GM18511 (cell line): ENCODE measurements around the gene AXIN2.
"Not testable (repeated sequence)": the region's sequence is repeated elsewhere in the genome, so short reads cannot be mapped to it uniquely, and the experiment has no call there.

Source experiments
- ATAC-seq: cut with Tn5 transposase; IDR thresholded peaks from one replicate; pipeline ENCODE4 v1.9.1; 2021; ENCODE audit warnings: mild to moderate bottlenecking, moderate library complexity; ENCODE audit not compliant: unreplicated experiment

Gene AXIN2

DNA sequence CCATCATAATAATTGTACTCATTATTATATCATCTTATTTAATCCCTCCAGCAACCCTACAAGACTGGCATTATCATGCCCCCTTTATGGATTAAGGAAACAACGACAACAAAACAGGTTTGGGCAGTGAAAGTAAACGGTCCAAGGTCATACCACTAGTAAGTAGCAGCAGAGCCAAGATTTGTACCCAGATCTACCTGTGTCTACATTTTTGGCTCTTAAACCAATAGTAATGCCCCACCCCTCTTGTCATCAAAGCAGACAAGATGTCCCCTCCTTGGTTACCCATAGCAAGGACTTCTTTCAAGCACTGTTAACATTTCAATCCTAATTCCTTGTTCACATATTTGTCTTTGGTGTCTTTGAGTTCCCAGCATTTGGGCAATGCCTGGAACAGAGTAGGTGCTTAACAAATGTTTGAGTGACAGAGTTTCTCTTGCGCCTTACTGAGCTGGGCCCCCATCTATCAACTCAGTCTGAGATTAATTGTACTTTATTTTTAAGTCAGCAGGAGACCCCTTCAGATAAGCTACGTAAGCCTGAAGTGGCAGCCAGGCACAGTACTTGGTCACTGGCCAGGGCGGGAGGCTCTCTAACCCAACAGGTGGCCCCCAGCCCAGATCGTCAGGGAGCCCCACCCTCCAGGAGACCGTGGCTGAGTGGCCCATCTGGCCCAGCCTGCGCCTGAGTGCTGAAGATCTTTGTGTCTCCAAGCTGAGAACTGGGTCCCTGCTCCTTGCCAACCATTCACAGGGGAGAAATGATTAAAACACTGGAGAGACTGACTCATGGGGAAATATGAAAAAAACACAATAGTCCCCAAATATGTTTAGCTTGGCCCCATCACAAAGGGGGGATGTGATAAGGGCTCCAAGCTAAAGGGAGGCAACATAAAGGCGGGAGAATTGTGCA is 75.8 kb downstream of the AXIN2 start:
- no peak for ATAC-seq

- ATAC-seq, result not testable (repeated sequence)
These were observed 77.0 kb downstream of the AXIN2 start for GRCh38 chr17:65484405-65484804.

- no peak for ATAC-seq
These were observed 78.0 kb downstream of the AXIN2 start for GRCh38 chr17:65483438-65483837.

DNA sequence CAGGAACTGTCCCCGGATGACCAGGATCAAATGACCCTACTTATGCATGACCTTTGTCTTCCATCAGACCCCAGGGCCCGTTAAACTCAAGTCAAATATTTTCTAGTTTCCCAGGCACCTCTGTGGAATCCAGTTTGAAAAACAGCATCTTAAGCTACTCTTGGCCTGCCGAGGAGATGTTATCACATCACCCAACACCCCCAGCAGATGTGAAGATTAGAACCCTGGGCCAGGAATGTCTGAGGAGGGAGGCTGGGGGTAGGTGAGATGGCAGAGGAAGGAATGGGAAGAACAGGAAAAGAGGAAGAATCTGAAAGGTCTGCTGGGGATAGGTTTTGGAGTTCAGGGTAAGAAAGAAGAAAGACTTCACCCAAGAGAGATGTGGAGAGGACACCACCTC is 79.2 kb downstream of the AXIN2 start:
- ATAC-seq, result no peak

- ATAC-seq, result no peak
These were observed 82.2 kb downstream of the AXIN2 start for GRCh38 chr17:65479282-65479681.
